ENCODE results near the gene PAFAH1B1.
"Not testable (repeated sequence)": the region's sequence is repeated elsewhere in the genome, so short reads cannot be mapped to it uniquely, and the experiment has no call there.

The PAFAH1B1 gene

DNA sequence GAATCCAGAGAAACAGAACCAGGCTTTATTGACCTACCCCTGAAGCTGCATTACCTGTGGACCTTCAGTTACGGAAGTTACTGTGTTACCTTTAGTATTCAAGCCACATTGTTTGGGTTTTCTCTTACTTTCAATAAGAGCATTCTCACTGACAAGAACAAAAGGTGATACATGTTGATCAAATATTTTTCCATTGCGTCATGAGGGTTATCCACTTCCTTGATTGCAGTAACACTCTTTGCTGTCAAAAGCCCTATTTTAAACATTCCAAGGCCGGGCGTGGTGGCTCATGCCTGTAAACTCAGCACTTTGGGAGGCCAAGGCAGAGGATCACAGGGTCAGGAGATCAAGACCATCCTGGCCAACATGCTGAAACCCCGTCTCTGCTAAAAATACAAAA, 28.6 kb upstream of the PAFAH1B1 start:
- DNase-seq (ENCODE audit: low read depth): no peak
- Histone ChIP-seq H3K27me3 (replicated peaks; ENCODE audit: control insufficient read depth, insufficient read depth, low read length) (no peaks in the 10 kb centered on the region), H3K4me1 (ENCODE audit: control insufficient read depth, insufficient read depth, low read length) (peaks cover 5% of the 10 kb centered on the region), H3K9me3 (ENCODE audit: control insufficient read depth, low read length) (peaks cover 6% of the 10 kb centered on the region), H3K36me3 (ENCODE audit: control insufficient read depth, insufficient read depth, low read length, severe bottlenecking) (no peaks in the 10 kb centered on the region), H3K9ac (ENCODE audit: low read length) (no peak overlapping the region), H3K4me3 (ENCODE audit: low read length) (no peak overlapping the region)

DNA sequence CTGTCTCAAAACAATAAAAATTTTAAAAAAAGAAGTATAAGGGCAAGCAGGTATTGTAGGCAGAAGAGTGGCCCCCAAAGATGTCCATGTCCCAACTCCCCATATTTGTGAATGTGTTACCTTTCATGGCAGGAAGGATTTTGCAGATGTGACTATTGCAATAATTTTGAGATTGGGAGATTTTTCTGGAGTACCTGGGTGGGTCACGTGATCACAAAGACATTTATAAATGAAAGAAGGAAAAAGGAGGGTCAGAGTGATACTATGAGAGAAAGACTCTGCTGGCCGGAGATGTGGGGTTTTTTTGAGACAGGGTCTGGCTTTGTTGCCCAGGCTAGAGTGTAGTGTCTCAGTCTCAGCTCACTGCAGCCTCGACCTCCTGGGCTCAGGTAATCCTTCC, 27.4 kb upstream of the PAFAH1B1 start:
- H3K9me3 ChIP-seq (ENCODE audit: control insufficient read depth, low read length): peaks cover 2% of the 10 kb centered on the region
- no peak for DNase-seq (ENCODE audit: low read depth)
- H3K27me3 ChIP-seq (replicated peaks; ENCODE audit: control insufficient read depth, insufficient read depth, low read length): no peaks in the 10 kb centered on the region
- no peaks in the 10 kb centered on the region for H3K36me3 ChIP-seq (ENCODE audit: control insufficient read depth, insufficient read depth, low read length, severe bottlenecking)
- peaks cover 5% of the 10 kb centered on the region for H3K4me1 ChIP-seq (ENCODE audit: control insufficient read depth, insufficient read depth, low read length)
- no peak overlapping the region for H3K4me3 ChIP-seq (ENCODE audit: low read length)
- H3K9ac ChIP-seq (ENCODE audit: low read length): no peak overlapping the region

DNA sequence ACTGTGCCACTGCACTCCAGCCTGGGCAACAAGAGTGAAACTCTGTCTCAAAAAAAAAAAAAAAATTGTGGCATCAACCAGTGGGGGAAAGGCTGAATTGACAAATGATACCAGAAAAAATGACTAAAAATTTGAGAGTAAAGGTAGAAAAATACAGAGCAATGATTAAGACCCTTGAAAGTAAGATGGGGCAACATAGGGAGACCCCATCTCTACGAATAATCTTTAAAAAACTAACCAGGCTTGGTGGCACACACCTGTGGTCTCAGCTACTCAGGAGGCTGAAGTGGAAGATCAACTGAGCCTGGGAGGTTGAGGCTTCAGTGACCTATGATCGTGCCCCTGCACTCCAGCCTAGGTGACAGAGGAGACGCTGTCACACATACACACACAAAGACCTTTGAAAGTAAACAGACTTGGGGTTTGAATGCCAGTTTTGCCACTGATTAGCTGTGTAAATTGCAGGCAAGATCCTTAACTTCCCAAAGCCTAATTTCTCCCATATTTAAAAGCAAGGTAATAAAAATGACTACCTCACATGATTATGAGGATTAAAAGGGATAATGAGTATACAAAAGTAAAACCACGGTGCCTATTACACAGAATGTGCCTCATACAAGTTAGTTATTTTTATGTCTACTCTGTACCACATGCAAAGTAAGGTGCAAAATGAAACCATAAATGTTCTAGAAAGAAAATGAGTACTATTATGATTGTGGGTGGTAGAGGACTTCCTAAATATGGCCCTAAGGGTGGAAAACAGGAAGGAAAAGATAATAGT, 21.7 kb upstream of the PAFAH1B1 start:
- H3K4me3 ChIP-seq (ENCODE audit: low read length): no peak overlapping the region

DNA sequence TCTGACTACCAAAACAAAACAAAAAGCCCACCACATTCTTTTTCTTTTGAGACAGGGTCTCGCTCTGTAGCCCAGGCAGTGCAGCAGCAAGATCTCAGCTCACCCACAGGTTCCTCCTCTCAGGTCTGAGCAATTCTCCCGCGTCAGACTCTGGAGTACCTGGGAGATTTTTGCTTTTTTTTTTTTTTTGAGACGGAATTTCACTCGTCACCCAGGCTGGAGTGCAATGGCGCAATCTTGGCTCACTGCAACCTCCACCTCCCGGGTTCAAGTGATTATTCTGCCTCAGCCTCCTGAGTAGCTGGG, 21.2 kb upstream of the PAFAH1B1 start:
- not testable (repeated sequence) for H3K36me3 ChIP-seq (ENCODE audit: control insufficient read depth, insufficient read depth, low read length, severe bottlenecking); H3K27me3 ChIP-seq (replicated peaks; ENCODE audit: control insufficient read depth, insufficient read depth, low read length); H3K9me3 ChIP-seq (ENCODE audit: control insufficient read depth, low read length); H3K4me3 ChIP-seq (ENCODE audit: low read length); DNase-seq (ENCODE audit: low read depth); H3K9ac ChIP-seq (ENCODE audit: low read length); H3K4me1 ChIP-seq (ENCODE audit: control insufficient read depth, insufficient read depth, low read length)

More for the DNA sequence above, 21.7 kb upstream of the PAFAH1B1 start:
- H3K27me3 ChIP-seq (replicated peaks; ENCODE audit: control insufficient read depth, insufficient read depth, low read length): no peaks in the 10 kb centered on the region
- no peaks in the 10 kb centered on the region for H3K36me3 ChIP-seq (ENCODE audit: control insufficient read depth, insufficient read depth, low read length, severe bottlenecking)
- DNase-seq (ENCODE audit: low read depth): no peak
- no peak overlapping the region for H3K9ac ChIP-seq (ENCODE audit: low read length)
- no peaks in the 10 kb centered on the region for H3K9me3 ChIP-seq (ENCODE audit: control insufficient read depth, low read length)
- H3K4me1 ChIP-seq (ENCODE audit: control insufficient read depth, insufficient read depth, low read length): no peaks in the 10 kb centered on the region

DNA sequence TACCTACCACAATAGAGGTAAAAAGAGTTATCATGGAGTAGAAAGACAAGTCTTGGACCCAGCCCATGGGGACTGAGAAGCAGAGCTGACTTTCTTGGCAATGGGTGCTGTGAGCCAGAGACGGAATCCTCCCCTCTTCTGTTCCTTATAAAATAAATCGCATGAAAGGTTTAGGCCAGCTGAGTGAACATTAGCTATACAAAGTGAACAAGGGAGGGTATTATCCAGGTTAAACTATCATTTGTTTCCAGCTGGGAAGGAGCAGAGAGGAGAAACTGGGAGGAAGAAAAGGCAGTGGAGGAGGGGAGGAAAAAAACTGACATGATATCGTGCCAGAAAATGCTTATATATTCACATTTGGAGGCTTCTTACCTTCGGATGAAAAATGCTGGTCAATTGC, 13.3 kb upstream of the PAFAH1B1 start:
- H3K4me1 ChIP-seq (ENCODE audit: control insufficient read depth, insufficient read depth, low read length): no peaks in the 10 kb centered on the region
- H3K4me3 ChIP-seq (ENCODE audit: low read length): no peak overlapping the region
- H3K27me3 ChIP-seq (replicated peaks; ENCODE audit: control insufficient read depth, insufficient read depth, low read length): no peaks in the 10 kb centered on the region
- H3K36me3 ChIP-seq (ENCODE audit: control insufficient read depth, insufficient read depth, low read length, severe bottlenecking): no peaks in the 10 kb centered on the region
- H3K9ac ChIP-seq (ENCODE audit: low read length): no peak overlapping the region
- DNase-seq (ENCODE audit: low read depth): no peak
- H3K9me3 ChIP-seq (ENCODE audit: control insufficient read depth, low read length): no peaks in the 10 kb centered on the region

DNA sequence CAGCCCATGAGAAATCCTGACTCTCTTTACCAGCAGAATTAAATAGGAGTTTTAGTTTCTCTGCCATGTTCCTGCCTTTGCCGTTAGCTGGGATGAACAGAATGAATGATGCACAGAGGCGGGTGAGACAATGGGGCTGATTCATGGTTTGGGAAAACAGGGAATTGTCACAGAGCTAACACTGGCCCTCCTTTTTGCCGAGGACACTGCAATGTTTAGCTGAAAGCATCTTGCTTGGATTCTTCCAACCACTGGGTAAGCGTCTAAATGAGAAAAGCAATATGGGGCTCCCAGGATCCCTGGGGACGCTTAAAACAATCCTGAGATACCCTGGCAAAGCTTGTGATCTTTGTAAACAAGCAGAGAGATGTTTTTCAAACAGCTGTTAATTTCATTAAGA, 12.8 kb upstream of the PAFAH1B1 start:
- no peak for DNase-seq (ENCODE audit: low read depth)
- no peak overlapping the region for H3K4me3 ChIP-seq (ENCODE audit: low read length)
- no peaks in the 10 kb centered on the region for H3K36me3 ChIP-seq (ENCODE audit: control insufficient read depth, insufficient read depth, low read length, severe bottlenecking)
- H3K9me3 ChIP-seq (ENCODE audit: control insufficient read depth, low read length): no peaks in the 10 kb centered on the region
- no peaks in the 10 kb centered on the region for H3K27me3 ChIP-seq (replicated peaks; ENCODE audit: control insufficient read depth, insufficient read depth, low read length)
- no peaks in the 10 kb centered on the region for H3K4me1 ChIP-seq (ENCODE audit: control insufficient read depth, insufficient read depth, low read length)
- H3K9ac ChIP-seq (ENCODE audit: low read length): no peak overlapping the region

DNA sequence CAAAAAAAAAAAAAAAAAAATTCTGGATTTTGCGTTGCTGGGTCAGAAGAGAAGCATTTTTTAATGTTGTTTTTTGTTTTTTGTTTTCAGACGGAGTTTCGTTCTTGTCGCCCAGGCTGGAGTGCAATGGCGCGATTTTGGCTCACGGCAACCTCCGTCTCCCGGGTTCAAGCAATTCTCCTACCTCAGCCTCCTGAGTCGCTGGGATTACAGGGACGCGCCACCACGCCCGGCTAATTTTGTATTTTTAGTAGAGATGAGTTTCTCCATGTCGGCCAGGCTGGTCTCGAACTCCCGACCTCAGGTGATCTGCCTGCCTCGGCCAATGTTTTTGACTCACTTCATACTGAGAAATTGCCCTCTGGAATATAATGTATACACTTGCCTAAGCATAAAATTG, 11.0 kb upstream of the PAFAH1B1 start:
- DNase-seq (ENCODE audit: low read depth): no peak
- no peaks in the 10 kb centered on the region for H3K27me3 ChIP-seq (replicated peaks; ENCODE audit: control insufficient read depth, insufficient read depth, low read length)
- no peaks in the 10 kb centered on the region for H3K9me3 ChIP-seq (ENCODE audit: control insufficient read depth, low read length)
- H3K9ac ChIP-seq (ENCODE audit: low read length): no peak overlapping the region
- no peak overlapping the region for H3K4me3 ChIP-seq (ENCODE audit: low read length)
- no peaks in the 10 kb centered on the region for H3K4me1 ChIP-seq (ENCODE audit: control insufficient read depth, insufficient read depth, low read length)
- no peaks in the 10 kb centered on the region for H3K36me3 ChIP-seq (ENCODE audit: control insufficient read depth, insufficient read depth, low read length, severe bottlenecking)

DNA sequence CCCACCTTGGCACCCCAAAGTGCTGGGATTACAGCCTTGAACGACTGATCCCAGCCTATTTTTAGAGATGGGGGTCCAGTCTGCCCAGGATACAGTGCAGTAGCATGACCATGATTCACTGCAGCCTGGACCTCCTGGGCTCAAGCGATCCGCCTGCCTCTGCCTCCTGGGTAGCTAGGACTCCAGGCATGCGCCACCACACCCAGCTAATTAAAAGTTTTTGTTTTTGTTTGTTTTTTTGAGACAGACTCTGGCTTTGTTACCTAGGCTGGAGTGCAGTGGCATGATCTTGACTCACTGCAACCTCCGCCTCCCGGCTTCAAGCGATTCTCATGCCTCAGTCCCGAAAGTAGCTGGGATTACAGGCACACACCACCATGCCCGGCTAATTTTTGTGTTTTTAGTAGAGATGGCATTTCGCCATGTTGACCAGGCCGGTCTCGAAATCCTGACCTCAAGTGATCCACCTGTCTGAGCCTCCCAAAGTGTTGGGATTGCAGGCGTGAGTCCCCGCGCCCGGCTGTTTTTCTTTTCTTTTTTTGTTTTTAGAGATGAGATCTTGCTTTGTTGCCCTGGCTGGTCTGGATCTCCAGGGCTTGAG, 2.3 kb upstream of the PAFAH1B1 start:
- Histone ChIP-seq H3K4me1 (ENCODE audit: control insufficient read depth, insufficient read depth, low read length) (peaks cover 20% of the 10 kb centered on the region), H3K9me3 (ENCODE audit: control insufficient read depth, low read length) (no peaks in the 10 kb centered on the region), H3K9ac (ENCODE audit: low read length) (no peak overlapping the region), H3K4me3 (ENCODE audit: low read length) (no peak overlapping the region), H3K36me3 (ENCODE audit: control insufficient read depth, insufficient read depth, low read length, severe bottlenecking) (no peaks in the 10 kb centered on the region), H3K27me3 (replicated peaks; ENCODE audit: control insufficient read depth, insufficient read depth, low read length) (no peaks in the 10 kb centered on the region)
- DNase-seq (ENCODE audit: low read depth): no peak

DNA sequence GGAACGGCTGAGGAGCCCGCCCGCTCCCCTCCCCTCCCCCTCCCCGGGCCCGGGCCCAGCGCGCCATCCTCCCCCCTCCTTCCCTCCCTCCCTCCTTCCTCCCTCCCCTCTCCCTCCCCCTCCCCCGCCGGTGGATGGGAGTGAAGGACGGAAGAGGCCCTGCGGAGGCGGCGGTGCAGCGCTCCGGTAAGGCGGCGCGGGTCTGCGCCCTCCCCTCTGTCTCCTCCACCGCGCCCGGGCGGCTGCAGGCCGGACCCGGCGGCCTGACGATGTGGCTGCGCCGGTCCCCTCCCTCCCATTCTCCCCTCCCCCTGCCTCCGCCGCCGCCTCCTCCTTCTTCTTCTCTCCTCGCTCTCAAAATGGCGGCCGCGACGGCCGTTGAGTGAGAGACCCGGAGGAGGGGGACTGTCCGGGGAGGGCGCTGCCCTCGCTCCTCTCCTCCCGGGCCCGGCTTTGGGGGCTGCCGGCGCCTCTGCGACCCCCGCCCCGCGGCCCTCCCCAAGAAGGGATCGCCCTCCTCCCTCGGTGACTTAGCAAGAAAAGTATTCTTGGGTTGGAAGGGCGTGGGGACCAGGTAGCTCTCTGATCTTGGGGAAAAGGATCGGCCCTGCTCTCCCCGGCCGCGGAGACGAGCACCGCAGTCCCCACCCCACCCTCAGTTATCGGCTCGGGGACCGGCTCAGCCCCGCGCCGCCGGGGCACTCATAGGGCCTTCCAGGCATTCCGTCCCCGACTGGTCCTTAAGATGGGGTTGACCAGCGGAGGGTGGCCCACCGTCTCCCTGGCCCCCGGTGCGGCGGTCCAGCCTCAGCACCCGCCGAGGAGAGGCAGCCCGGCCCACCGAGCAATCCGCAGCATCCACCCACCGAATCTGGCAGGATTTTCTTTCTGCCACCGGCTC, 617 bp downstream of the PAFAH1B1 start:
- peak overlapping the region; percentile 97 for H3K9ac ChIP-seq (ENCODE audit: low read length)
- H3K4me3 ChIP-seq (ENCODE audit: low read length): peak overlapping the region; percentile 89
- no peaks in the 10 kb centered on the region for H3K27me3 ChIP-seq (replicated peaks; ENCODE audit: control insufficient read depth, insufficient read depth, low read length)

DNA sequence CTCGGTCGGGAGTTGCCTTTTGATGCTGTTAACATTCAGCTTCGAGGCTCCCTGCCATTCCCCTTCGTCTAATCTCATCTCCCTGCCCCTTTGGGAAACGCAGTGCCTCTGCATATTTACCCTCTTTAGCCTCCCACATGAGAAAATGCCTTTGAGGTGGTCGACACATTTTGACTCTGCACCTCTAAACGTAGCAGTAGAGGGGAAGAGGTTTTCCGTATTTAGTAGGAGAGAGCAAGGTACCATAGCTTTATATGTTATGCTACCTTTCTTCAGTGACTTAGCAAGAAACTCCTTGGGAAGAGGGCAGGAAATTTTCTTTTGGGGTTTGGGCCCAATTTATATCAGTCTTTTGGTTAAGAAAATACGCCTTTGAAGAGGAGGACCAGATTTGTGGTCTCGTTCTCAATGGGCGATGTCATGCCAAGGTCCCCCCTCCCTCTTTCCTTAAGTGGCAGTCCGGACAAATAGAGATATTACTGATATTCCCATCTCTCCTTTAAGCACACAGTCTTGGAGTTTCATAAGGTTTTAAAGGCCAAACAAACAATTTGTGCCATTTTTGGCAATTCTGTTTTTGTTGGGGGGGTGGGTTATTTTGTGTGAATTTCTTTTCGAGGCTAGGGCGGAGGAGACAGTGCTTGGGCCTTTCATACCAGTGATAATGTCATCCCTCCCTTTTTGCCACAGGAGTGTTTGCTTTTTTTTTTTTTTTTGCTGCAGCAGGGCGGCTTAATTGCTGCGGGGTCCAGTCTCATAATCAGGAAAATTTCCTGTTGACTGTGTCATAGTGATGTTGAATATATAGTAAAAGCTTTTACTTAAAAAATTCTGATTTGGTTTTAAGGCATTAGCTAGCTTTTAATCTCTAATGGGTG, 1.5 kb downstream of the PAFAH1B1 start:
- peaks cover 46% of the 10 kb centered on the region for H3K4me1 ChIP-seq (ENCODE audit: control insufficient read depth, insufficient read depth, low read length)
- DNase-seq (ENCODE audit: low read depth): peak; percentile 37
- H3K4me3 ChIP-seq (ENCODE audit: low read length): peak overlapping the region; percentile 89
- no peaks in the 10 kb centered on the region for H3K36me3 ChIP-seq (ENCODE audit: control insufficient read depth, insufficient read depth, low read length, severe bottlenecking)
- H3K9me3 ChIP-seq (ENCODE audit: control insufficient read depth, low read length): no peaks in the 10 kb centered on the region
- no peaks in the 10 kb centered on the region for H3K27me3 ChIP-seq (replicated peaks; ENCODE audit: control insufficient read depth, insufficient read depth, low read length)
- H3K9ac ChIP-seq (ENCODE audit: low read length): peak overlapping the region; percentile 97

More for the DNA sequence above, 617 bp downstream of the PAFAH1B1 start:
- Histone ChIP-seq H3K9me3 (ENCODE audit: control insufficient read depth, low read length) (no peaks in the 10 kb centered on the region), H3K4me1 (ENCODE audit: control insufficient read depth, insufficient read depth, low read length) (peaks cover 41% of the 10 kb centered on the region), H3K36me3 (ENCODE audit: control insufficient read depth, insufficient read depth, low read length, severe bottlenecking) (no peaks in the 10 kb centered on the region)
- peak; percentile 90 for DNase-seq (ENCODE audit: low read depth)

Measured in adipocyte (in vitro differentiated cells).